Right ventricle myocardium inferior (tissue), 1 donor: ENCODE measurements around the gene ARL2. TPM values are rescaled to one million over a fixed set of nuclear protein-coding genes. Genes with fewer than 3 reads are reported as not detected.
"Not testable (repeated sequence)": the region's sequence is repeated elsewhere in the genome, so short reads cannot be mapped to it uniquely, and the experiment has no call there.

Experiments used
- ATAC-seq: fragments of 200-7000 bp; cut with Tn5 transposase; one replicate; pipeline ENCODE4 v1.9.1; 2020; ENCODE audit warnings: mild to moderate bottlenecking, moderate library complexity
- DNase-seq: peaks from one replicate; pipeline ENCODE4 v3.0.0; 2021; ENCODE audit errors: missing footprints
- intact Hi-C: fragments of 100-400 bp; cut with DNase I; formaldehyde crosslinking; loops from one replicate; pipeline ENCODE4 v1.11.0; 2022
- long read RNA-seq: library from polyadenylated mRNA; unstranded; transcript quantifications from one replicate; pipeline ENCODE4 v2.0.0, GENCODE V29; 2021
- total RNA-seq: library from RNA; stranded (reverse); fragmentation: NEBNext Ultra II Directional; extraction: Animal tissue kit (Norgen Biotek cat#: 25700); gene quantifications from one replicate; pipeline ENCODE4 v1.2.1, GENCODE V29; 2021
- donor health status: DM: no; HTN: yes; CAD: no; lungs with severe emphysema.

ARL2 gene
- 131 TPM for total RNA-seq
- long read RNA-seq, transcript ARL2-201 (5 exons, 979 nt), result major isoform, 88 of 93 reads
- long read RNA-seq, partial matches to known transcripts, result 2 of 93 reads
- long read RNA-seq, other reads (novel, unspliced or antisense), result 0 of 93 reads

- intact Hi-C loops, result loop anchor here (2.0 to 5.0 kb wide), 4 partner anchors 97 to 168 kb away; partner anchors contain the start of genes ATG2A, CAPN1 and TM7SF2
Observed at GRCh38 chr11:65013888-65014725, at the start of gene ARL2. Gene ARL2, plus strand, starts transcription at chr11:65014160. Its CDS starts 48 bp downstream, at chr11:65014208.

DNA sequence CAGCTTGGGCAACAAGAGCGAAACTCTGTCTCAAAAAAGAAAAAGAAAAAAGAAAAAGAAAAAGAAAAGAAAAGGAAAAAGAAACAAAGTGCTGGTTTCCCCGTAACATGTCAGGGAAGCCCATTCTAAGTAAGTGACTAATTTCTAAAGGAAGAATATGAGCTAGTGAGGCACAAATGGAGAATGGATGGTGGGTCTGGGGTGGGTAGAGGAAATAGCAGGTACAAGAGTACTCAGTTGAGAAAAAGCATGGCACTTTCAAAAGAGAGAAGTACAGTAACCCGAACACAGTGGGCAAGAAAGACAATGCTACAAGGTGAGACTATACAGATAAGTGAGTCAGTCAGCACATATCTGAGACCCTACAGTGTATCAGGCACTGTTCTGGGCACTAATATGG, 46.6 kb upstream of the ARL2 start:
- DNase-seq (no peak), ATAC-seq (no peak)
- intact Hi-C loops, result no loop called here

More at GRCh38 chr11:65013888-65014725, at the start of gene ARL2:
- ATAC-seq (peak; percentile 93), DNase-seq (peak; percentile 97)

- no peak for DNase-seq
- ATAC-seq, result no peak
- intact Hi-C loops, result no loop called here
Observed at GRCh38 chr11:64969209-64969608, 44.8 kb upstream of the ARL2 start.

DNA sequence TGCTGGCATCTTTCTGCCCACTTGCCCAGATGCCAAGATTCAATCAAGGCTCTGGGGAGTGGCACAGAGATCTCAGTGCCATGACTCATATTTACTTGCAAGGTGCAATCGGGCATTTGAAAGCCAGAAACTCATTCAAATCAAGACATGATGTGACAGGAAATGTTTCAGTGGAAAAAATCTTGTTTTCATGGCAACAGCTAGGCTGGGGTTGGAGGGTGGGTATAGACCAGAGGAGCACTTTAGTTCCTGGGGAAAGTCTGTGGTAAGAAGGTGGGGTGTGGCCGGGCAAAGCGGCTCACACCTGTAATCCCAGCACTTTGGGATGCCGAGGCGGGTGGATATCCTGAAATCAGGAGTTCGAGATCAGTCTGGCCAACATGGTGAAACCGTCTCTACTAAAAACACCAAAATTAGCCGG, 43.2 kb upstream of the ARL2 start:
- DNase-seq, result no peak
- no peak for ATAC-seq
- intact Hi-C loops, result loop anchor here (5.0 kb wide), 1 partner anchor 48 kb away; the partner anchor contains the start of gene PPP2R5B

DNA sequence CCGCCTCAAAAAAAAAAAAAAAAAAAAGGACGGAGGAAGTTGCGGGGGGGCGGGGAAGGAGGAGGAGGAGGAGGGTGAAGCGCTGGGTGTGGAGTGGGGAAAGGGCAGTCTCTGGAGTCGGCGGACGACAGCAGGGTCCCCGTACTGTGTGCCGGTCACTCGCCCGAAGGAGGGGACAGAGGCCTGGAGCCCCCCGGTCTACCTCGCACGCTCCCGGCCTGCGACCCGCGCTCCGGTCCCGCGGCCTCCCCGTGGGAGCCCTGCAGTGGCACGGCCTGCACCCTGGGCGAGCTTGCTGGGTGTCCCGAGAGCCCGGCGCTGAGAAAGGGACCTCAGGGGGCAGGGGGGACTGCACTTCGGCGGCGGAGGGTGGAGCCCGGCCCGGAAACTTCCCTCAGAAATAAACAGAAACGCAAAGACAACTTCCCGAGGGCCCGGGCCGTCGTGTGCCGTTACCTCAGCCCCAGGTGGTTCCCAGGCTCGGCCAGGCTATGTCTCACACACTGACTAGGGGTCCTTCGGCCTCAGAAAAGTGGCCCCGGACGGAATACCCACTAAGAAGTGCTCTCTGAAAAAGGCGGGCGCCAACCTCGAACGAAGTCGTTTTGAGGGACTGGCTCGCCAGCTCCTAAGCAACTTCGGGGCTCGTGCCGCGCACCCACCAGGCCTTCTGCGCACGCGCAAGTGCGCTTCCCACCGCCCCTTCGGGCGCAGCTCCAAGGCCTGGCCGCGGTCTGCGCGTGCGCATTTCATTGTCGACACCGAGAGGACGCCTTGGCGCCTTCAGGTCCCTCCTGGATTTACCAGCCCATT, 42.3 kb upstream of the ARL2 start, which contains the start of gene MAJIN:
Gene MAJIN (minus strand): TSS at position 688 of the 813 bp plus-strand sequence. CDS start 12,703 bp downstream, outside the sequence.
- ATAC-seq (peak; percentile 81), DNase-seq (peak; percentile 92)
- intact Hi-C loops, result loop anchor here (5.0 kb wide), 1 partner anchor 49 kb away; the partner anchor contains the start of gene PPP2R5B

DNA sequence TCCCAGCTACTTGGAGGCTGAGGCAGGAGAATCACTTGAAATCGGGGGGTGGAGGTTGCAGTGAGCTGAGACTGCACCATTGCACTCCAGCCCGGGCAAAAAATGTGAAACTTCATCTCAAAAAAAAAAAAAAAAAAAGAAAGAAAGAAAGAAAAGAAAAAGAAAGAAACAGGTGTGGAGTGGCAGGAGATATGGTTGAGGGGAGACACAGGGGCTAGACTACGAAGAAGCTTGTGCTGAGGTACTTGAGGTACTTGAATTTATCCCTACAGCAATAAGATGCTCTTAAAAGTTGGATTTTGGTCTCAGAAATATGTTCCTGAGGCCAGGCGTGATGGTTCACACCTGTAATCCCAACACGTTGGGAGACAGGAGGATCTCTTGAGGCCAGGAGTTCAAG, 39.8 kb upstream of the ARL2 start:
- intact Hi-C loops, result loop anchor here (5.0 kb wide), 1 partner anchor 52 kb away; the partner anchor contains the start of gene PPP2R5B
- DNase-seq (no peak), ATAC-seq (no peak)

DNA sequence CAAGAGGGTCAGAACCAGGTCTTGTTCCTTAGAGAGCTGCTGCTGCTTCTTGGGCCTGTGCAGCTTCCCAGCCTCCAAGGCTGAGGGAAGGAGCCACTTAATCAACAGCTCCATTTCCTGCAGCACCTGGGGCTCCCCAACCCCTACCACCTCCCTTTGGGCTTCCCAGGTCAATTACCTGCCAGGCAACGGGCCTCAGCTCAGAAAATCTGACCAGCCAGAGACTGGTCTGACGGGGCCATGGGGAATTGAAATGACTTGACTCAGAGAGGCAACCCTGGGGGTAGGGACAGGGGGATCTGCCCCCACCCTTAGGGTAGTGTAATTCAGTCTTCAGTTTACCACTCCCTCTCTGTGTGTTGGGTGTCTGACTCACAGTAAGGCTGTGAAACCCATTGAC, 37.3 kb upstream of the ARL2 start:
- intact Hi-C loops, result no loop called here
- ATAC-seq, result no peak
- no peak for DNase-seq

- ATAC-seq, DNase-seq, intact Hi-C loops: not testable (repeated sequence)
Observed at GRCh38 chr11:64983339-64983738, 30.6 kb upstream of the ARL2 start.

GRCh38 chr11:64987998-64988854, 25.7 kb upstream of the ARL2 start:
- DNase-seq (no peak), ATAC-seq (no peak)
- intact Hi-C loops, result no loop called here

DNA sequence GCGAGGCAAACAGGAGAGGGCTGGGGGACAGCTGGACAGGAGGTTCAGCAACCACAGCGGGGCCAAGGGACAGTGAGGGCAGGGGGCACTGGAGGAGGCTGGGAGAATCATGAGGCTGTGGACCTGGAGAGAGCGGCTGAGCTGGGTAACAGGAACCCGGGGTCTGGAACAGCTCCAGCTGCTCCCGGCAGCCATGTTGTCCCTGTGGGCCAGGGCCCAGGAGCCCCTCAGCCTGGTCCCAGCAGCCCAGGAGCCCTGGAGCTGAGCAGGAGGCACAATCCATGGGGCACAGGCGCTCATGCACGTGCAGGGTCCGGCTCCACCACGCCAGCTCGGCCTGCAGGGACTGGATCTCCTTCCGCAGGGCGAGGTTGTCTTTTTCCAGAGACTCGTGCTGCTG, 24.5 kb upstream of the ARL2 start:
- intact Hi-C loops, result no loop called here
- ATAC-seq, result no peak
- no peak for DNase-seq

DNA sequence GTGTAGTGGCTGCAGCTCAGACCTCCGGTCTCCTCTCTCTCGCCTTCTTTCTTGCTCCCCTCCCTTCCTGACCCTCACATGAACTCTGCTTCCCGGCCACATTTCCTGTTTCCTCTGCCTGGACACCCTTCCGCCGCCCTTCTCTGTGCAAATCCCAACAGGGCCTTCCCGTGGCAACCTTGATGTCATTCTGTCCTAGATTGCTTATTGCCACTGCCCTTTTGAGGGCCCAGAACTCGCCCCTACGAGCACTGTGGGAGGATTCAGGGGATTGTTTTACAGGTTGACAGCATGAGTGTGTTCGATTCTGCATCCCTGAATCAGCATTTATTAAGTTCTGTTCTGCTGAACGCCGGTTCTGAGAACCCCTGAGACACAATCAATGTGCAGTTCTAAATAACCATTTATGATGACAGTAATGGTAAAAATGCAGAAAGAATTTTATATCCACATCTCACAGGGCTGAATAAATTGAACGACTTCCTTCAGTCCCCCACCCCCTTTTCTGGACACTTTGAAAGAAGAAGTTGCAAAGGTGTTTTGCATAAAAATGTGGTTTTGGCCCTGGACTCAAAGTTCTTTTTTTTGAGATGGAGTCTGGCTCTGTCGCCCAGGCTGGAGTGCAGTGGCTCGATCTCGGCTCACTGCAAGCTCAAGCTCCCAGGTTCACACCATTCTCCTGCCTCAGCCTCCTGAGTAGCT, 23.6 kb upstream of the ARL2 start:
- intact Hi-C loops, result no loop called here
- ATAC-seq (peak; percentile 77), DNase-seq (peak; percentile 79)

GRCh38 chr11:64994318-64994717, 19.6 kb upstream of the ARL2 start:
- no peak for ATAC-seq
- intact Hi-C loops, result no loop called here

DNA sequence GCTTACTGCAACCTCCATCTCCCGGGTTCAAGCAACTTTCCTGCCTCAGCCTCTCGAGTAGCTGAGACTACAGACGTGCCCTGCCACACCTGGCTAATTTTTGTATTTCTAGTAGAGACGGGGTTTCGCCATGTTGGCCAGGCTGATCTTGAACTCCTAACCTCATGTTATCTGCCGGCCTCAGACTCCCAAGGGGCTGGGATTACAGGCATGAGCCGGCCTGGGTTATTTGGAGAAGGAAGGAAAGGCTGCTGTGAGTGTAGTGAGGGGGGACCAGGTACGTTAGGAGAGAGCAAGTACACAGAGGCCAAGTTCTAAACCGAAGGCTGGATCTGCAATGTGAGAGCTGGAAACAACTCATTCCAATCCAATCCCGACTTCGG, 17.6 kb upstream of the ARL2 start:
- ATAC-seq (no peak), DNase-seq (no peak)
- intact Hi-C loops, result no loop called here

More at GRCh38 chr11:64994318-64994717, 19.6 kb upstream of the ARL2 start:
- no peak for DNase-seq

- intact Hi-C loops, result no loop called here
- ATAC-seq, result peak; percentile 81
- DNase-seq, result peak; percentile 88
Observed at GRCh38 chr11:64996710-64997380, 17.1 kb upstream of the ARL2 start, which contains the start of gene BATF2. Gene BATF2, minus strand, starts transcription at chr11:64996971. Its CDS starts 57 bp downstream, at chr11:64996914.

DNA sequence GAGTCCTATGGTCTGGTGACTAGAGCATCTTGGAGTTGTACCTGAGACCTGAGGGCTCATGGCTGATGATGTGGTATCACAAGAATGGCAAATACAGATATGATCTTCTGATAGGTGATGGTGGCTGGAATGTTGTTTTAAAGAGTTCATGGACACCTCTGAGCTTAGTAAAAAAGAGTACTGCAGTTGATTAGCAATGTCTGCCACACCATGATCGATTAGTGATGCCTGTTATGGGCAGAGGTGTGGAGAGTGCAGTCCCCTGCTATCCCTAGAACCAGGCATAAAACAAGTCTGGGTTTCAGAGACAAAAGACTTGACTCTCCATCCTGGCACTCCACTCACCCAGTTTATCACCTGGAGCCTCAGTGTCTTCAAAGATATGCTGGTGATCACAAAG, 15.8 kb upstream of the ARL2 start:
- ATAC-seq (no peak), DNase-seq (no peak)
- intact Hi-C loops, result no loop called here

DNA sequence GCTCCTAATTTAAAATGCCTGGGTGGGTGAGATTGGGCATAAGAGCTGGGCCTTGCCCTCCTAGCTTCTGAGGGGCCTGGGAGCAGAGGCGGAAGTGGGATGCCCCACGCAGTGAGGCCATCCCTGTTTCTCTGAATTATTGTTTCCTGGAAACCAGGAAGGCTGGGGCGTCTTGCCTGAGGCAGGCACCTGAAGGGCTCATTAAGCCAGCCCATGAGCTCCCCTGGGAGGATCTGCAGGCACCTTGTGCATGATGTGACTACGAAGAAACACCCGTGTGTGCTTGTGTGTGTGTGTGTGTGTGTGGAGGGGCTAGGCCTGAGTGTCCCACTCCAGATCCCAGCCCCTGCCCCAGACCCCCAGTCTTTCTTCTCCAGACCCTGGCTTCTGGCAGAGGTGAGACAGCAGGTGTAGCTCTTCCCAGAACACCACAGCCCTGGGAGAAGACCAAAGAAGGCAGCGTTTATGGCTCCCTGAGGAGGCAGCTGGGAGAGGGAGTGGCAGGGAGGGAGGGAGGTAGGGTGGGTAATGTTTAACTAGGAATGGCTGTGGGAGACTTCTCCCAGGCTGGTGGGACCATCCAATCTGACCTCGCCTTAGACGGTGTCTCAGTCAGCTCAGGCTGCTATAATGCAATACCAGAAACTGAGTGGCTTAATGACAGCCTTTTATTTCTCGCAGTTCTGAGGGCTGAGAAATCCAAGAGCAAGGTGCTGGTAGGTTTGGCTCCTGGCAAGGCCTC, 15.1 kb upstream of the ARL2 start:
- intact Hi-C loops, result no loop called here
- DNase-seq, result no peak
- no peak for ATAC-seq
